Endothelial cell of umbilical vein (primary cell): ENCODE results near the gene RNU7-1.

ENCODE experiments used
- EZH2 ChIP-seq: IDR thresholded peaks from 2 replicates; pipeline ENCODE4 v1.6.1; 2012; ENCODE audit warnings: borderline replicate concordance, low read depth, mild to moderate bottlenecking, moderate library complexity, low read length, inconsistent platforms; ENCODE audit not compliant: severe bottlenecking
- FOS ChIP-seq: IDR thresholded peaks from 2 replicates; pipeline ENCODE4 v1.6.1; 2011; ENCODE audit warnings: mild to moderate bottlenecking, low read length, moderate library complexity, borderline replicate concordance; ENCODE audit not compliant: insufficient read depth
- POLR2AphosphoS5 ChIP-seq: IDR thresholded peaks from 2 replicates; pipeline ENCODE4 v1.6.1; 2012; ENCODE audit warnings: low read depth, mild to moderate bottlenecking, control low read depth, low read length, moderate library complexity; ENCODE audit not compliant: insufficient read depth
- TF ChIP-seq, protein P1 (sequence below), 2 donors: IDR thresholded peaks; 1 replicate in 1 of 2; 2 replicates in 1 of 2; pipeline ENCODE4 v1.5.1; 2011; ENCODE audit warnings: low read length in 2 of 2, mild to moderate bottlenecking in 2 of 2, moderate library complexity in 2 of 2, control low read depth in 1 of 2, inconsistent platforms in 1 of 2, low read depth in 1 of 2; ENCODE audit not compliant: insufficient read depth in 1 of 2; ENCODE audit errors: extremely low read depth in 1 of 2

GRCh38 chr12:6952863-6953441, 9.3 kb downstream of the RNU7-1 start:
- TF ChIP-seq POLR2AphosphoS5, result no peak
- TF ChIP-seq FOS, result no peak
- TF ChIP-seq, protein P1, sequence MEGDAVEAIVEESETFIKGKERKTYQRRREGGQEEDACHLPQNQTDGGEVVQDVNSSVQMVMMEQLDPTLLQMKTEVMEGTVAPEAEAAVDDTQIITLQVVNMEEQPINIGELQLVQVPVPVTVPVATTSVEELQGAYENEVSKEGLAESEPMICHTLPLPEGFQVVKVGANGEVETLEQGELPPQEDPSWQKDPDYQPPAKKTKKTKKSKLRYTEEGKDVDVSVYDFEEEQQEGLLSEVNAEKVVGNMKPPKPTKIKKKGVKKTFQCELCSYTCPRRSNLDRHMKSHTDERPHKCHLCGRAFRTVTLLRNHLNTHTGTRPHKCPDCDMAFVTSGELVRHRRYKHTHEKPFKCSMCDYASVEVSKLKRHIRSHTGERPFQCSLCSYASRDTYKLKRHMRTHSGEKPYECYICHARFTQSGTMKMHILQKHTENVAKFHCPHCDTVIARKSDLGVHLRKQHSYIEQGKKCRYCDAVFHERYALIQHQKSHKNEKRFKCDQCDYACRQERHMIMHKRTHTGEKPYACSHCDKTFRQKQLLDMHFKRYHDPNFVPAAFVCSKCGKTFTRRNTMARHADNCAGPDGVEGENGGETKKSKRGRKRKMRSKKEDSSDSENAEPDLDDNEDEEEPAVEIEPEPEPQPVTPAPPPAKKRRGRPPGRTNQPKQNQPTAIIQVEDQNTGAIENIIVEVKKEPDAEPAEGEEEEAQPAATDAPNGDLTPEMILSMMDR (IDR thresholded peaks at IDR 0.05; ENCODE audit: extremely low read depth in 1 of 2, insufficient read depth in 1 of 2, low read depth in 1 of 2, low read length in 2 of 2), result no peak
- no peak for TF ChIP-seq EZH2
